ENCODE results near the gene NLRP13.

NLRP13 gene

DNA sequence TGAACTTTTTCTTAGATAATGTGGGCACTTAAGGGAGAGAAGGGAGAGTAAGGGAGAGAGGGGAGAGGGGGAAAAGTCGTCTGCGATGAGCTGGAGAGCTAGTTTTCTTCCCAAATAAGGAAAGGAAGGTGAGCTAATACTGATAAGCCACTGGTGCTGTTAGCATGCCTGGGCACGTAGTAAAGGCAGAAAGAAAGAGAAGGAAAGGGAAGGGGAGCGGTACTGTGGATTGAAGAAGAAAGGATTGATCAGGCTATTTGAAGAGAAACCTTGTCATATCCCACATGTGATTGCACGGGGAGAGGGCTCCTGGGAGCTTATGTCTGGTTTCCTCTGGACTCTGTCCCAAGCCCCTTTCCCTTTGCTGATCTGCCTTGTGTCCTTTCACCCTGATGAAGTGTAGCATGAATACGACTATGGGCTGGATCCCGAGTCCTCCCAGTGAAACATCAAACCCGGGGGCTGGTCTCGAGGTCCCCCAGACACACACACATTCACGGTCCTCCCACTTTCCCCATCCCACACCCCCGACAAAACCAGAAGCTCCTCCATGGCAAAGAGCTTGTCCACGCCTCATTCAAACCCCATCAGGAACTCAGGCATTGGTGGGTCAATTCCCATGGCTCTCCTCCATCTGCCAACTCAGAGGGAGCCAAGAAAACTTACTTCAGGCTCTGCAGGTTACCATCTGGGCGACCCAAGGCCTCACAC is 30.6 kb downstream of the NLRP13 start:
- DNase-seq (ENCODE audit: low spot score): no peak

DNA sequence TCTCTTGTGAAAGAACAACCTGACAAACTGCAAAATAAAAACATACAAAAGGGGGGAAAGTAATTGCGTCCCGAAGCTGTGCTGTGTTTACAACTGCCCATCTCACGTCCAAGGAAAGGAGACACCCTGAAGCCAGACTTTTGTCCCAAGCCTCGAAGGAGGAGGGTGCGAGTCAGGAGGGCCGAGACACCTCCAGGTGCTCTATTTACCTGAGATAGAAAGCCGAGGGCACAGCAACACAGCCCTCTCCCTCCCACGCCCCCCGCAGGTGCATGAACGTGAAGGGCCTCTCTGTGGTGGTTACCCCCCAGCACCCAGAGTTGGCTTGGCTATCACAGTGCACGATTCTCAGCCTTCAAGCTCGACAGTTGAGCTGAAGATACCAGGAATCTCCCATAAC is 33.2 kb downstream of the NLRP13 start:
- no peak for DNase-seq (ENCODE audit: low spot score)

DNA sequence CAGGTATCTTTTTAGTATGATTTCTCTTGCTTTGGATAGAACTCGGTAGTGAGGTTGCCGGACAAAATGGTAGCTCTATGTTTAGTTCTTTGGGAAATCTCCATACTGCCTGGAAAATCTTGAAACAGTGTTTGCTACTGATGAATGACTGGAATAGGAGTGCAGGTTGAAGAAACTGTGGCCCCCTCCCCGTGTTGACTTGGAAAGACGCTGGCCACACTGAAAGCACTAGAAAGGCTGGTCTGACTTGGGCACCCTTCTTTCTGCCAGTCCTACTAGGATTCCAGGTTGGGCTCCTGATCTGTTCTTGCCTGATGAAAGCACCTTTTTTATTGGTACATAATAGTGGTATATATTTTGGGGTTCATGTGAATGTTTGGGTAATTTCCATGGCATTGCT is 49.5 kb downstream of the NLRP13 start:
- no peak for DNase-seq (ENCODE audit: low spot score)

- no peak for DNase-seq (ENCODE audit: low spot score)
These were observed 54.9 kb downstream of the NLRP13 start for GRCh38 chr19:55877211-55877610.

DNA sequence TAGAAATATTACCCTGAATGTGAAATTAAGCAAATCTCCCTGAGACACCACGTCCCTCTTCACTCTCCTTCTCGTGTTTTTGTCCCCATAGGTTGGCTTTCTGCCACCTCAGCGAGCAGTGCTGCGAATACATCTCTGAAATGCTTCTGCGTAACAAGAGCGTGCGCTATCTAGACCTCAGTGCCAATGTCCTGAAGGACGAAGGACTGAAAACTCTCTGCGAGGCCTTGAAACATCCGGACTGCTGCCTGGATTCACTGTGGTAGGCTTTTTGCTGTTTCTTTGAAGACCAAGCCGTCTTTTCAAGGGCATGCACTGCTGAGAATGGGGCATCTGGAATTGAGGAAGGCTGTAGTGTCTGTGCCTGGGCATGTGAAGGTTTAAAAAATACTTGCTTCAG is 61.4 kb downstream of the NLRP13 start:
- no peak for DNase-seq (ENCODE audit: low spot score)

- DNase-seq (ENCODE audit: low spot score): no peak
These were observed 65.0 kb downstream of the NLRP13 start for GRCh38 chr19:55867101-55867500.

- DNase-seq (ENCODE audit: low spot score): no peak
These were observed 65.6 kb downstream of the NLRP13 start for GRCh38 chr19:55866521-55866920.

GRCh38 chr19:55858969-55859368 is 73.2 kb downstream of the NLRP13 start:
- DNase-seq (ENCODE audit: low spot score): no peak

DNA sequence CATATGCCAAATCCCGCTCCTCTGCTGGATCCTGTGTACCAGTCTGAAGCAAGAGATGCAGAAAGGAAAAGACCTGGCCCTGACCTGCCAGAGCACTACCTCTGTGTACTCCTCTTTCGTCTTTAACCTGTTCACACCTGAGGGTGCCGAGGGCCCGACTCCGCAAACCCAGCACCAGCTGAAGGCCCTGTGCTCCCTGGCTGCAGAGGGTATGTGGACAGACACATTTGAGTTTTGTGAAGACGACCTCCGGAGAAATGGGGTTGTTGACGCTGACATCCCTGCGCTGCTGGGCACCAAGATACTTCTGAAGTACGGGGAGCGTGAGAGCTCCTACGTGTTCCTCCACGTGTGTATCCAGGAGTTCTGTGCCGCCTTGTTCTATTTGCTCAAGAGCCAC is 73.7 kb downstream of the NLRP13 start:
- DNase-seq (ENCODE audit: low spot score): no peak

DNA sequence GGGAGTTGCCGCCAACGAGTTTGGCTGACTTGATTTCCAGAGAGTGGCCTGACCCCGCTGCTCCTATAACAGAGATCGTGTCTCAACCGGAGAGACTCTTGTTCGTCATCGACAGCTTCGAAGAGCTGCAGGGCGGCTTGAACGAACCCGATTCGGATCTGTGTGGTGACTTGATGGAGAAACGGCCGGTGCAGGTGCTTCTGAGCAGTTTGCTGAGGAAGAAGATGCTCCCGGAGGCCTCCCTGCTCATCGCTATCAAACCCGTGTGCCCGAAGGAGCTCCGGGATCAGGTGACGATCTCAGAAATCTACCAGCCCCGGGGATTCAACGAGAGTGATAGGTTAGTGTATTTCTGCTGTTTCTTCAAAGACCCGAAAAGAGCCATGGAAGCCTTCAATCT is 74.2 kb downstream of the NLRP13 start:
- no peak for DNase-seq (ENCODE audit: low spot score)

GRCh38 chr19:55857149-55857548 is 75.0 kb downstream of the NLRP13 start:
- DNase-seq (ENCODE audit: low spot score): no peak

DNA sequence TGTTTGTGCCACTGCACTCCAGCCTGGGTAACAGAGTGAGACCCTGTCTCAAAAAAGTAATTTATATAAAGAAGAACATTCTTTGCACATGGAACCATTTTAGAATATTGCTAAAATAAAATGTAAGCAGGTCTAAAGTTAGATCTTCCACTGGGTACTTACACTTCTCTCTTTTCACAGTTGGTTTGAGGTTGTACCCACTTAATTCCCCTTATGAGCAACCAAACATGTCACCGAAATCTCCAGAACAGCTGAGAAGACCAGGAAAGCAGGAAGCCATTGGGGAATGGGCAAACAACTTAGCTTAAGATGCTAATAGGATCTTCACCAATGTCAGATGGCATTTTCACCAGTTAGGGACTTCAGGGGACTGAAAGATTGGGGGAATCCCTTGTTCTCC is 77.0 kb downstream of the NLRP13 start:
- no peak for DNase-seq (ENCODE audit: low spot score)

All from AG08396 (cell line).